GM10847 (cell line): ENCODE measurements around the gene OR51B5.

Source experiments
- POLR2A ChIP-seq: IDR thresholded peaks from 2 replicates; pipeline ENCODE4 v1.6.1; 2011; ENCODE audit not compliant: insufficient read length; ENCODE audit errors: extremely low read depth

Gene OR51B5

DNA sequence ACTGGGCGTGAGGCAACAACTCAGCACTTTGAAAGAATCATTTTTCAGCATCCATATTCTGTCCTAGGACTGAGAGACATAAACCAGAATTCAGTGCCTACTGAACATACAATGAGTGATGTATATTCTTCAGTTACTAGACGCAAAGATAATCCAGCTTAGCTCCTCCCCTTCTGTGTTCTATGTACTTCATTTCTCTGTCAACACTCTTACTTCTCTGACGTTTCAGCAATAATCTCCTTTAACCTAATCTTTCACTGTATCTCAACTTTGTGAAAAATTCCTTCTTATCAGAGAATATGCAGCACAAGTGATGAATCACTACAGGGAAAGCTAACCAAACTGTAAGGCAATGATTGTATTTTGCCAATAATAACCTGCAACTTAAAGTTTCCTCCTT, 2.5 kb upstream of the OR51B5 start:
- no peak for TF ChIP-seq POLR2A

DNA sequence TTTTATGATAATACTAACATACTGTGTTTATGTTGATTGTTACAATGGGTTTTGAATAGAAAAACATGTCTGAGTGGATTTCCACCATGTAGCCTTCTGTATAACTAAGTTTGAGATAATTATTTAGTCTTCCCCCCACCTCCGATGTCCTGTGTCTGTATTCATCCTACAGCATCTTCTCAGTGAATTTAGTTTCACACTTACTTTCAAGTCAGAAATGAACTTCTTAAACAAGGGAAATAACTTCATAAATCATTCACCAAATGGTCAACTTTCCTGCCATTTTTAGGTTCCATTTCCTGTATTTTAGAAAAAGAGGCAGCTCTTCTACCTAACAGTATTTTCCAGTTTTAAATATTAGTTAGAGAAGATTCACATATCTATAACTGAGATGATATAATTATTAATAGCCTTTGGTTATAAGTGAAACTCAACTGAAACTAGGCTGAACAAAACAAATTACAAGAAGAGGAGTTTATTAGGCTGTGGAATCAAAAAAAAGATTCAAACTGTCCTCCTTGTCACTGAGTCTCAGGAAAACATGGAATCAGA, 3.5 kb downstream of the OR51B5 start:
- TF ChIP-seq POLR2A: no peak

DNA sequence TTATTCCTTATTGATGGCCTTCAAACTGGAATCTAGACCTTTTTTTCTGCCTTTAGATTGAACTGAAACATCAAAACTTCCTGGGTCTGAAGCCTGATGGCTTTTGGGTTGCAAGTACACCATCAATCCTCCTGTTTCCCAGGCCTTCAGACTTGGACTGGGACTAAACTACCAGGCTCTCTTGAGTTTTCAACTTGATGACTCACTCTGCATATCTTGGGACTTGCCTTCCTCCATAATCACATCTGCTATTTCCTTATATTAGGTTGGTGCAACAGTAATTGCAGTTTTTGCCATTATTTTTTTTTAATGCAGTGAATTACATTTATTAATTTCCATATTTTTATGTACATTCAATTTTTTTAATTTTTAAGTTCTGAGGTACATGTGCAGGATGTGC, 7.0 kb downstream of the OR51B5 start:
- TF ChIP-seq POLR2A: no peak

DNA sequence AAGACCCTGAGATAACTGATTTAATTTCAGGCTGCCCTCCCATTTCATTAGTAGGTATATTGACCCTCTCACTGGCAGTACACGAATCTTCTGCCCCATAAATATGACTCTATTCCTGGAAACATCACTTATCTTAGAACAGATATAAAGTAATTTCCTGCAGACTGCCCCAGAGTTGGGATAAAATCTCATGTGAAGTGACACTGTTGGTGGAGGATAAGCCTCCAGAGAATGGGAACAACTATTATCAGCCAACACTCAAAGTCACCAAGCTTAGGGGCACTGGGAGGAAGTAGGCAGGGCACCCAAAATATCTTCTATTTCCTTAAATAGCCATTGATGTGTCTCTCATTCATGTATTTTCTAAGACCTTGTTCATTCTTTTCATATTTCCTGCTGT, 8.2 kb downstream of the OR51B5 start:
- no peak for TF ChIP-seq POLR2A

DNA sequence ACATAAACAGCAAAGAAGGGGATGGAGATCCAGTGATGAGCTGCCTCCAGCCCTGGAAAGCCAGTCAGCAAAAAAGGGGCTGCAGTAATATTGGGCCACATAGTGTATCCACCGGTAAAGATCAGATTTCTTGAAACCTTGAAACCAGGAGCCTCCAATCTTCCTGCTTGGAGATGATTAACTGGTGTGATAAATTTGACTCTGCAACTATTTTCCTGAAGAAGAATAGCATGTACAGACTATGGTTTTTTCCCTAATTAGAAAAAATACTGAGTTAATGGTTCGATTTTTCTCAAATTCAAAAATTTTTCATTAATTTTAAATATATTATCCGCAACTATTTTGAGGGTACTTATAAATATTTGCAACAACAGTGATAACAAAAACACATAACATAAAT, 19.1 kb downstream of the OR51B5 start, which contains the start of gene OR51B2:
Gene OR51B2 (minus strand): TSS at position 101 of the 400 bp plus-strand sequence. CDS start 0 bp downstream, at position 101.
- no peak for TF ChIP-seq POLR2A

DNA sequence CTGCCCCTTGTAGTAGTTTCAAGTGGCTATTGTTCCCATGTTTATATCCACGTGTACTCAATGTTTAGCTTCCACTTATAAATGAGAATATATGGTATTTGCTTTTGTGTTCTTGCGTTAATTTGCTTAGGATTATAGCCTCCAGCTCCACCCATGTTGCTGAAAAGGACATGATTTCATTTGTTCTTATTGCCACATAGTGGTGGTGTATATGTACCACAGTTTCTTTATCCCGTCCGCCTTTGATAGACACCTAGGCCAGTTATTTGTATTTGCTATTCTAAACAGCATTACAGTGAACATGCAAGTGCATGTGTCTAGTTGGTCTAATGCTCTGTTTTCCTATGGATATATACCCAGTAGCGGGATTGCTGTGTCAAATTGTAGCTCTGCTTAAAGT, 26.0 kb downstream of the OR51B5 start:
- TF ChIP-seq POLR2A: no peak

DNA sequence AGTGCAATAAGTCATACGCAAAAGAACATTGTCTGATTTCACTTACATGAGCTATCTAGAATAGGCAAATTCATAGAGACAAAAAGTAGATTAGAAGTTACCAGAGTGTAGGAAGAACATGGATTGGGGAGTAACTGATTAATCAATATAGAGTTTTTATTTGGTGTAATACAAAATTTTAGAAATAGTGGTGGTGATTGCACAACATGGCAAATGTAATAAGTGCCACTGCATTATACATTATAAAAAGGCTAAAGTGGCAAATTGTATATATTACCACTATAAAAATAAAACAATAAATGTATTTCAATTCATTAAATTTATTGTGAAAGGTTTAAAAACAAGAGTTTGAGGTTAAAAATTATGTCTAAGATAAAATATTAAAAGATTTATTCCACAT, 32.9 kb downstream of the OR51B5 start:
- no peak for TF ChIP-seq POLR2A

DNA sequence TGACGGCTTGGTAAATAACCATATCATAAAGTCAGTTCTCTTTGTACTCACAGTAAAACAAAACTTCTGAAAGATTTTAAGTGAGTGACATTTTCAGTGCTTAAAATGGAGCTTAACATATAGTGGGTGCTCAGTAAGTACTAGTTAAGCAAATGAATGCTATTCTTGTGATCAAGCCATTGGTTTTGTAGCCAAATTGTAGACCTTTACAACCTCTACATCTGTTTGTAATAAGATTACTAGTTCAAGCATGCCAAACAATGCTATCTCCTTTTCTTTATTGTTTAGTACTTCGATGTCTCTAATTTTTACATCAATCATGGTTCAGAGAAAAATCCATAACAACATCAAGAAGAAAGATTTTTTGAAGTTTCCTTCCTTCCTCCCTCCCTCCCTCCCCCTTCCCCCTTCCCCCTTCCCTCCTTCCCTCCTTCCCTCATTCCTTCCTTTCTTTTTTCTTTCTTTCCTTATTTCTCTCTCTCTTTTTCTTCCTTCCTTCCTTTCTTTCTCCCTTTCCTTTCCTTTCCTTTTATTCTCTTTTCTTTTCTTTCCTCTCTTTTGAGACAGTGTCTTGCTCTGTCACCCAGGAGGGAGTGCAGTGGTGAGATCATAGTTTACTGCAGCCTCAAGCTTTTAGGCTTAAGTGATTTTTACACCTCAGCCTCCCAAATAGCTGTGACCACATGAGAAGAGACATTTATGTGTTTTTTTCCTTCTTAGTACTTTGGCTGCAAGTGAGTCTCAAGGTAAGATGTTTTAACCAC, 35.9 kb downstream of the OR51B5 start:
- no peak for TF ChIP-seq POLR2A

DNA sequence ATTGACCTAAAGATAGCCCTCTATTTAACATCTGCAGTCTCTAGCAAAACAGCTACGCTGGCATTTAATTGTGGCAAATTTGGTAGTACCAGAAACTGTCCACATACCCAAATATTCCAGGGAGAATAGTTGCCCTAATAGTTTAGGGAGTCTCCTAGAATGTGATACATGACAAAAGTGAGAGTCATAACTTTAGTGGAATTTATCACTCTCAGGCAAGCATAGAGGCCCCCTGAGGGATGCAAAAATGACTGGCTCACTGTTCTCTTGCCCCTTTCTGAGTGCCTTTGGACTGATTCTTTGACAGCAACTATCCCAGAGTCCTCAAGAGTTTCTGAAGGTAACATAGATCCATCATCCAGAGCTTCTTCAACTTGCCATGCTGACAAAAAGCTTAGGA, 39.3 kb downstream of the OR51B5 start:
- TF ChIP-seq POLR2A: no peak

DNA sequence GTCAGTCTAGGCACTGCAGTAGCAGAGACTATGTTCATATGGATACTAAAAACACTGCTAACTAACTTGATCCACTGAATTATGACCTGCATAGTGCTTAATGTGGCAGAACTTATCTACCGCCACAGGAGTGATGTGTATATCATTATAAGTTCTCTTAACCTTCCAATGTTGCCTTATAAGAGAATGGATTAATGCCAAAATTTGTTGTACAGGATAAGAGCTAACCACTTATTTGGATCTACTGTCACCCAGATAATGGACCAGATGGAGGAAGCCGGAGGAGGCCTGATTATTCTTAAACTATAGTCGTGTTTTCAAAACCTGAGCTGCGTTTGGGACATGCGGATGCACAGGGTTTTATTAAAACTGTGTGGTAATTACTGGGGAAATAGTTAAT, 39.7 kb downstream of the OR51B5 start:
- no peak for TF ChIP-seq POLR2A

DNA sequence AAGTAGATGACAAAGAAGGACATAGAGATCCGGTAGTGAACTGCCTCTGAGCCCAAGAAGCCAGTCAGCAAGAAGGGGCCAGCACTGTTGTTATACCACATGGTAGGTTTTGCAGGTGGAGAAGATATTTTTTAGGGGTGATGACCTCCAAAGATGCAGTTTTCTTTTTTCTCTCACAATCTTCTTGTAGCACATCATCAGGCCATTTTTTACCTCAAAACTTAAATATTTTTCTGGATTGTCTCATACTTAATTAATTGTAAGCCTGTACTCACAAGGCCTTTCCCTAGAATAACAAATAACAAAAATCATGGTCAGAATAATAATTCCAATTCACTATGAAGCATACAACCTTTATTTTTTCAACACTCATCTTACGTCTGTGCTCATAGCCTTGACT, 41.5 kb downstream of the OR51B5 start, which contains the start of gene OR51B4:
Gene OR51B4 (minus strand): TSS at position 101 of the 400 bp plus-strand sequence. CDS start 0 bp downstream, at position 101.
- TF ChIP-seq POLR2A: no peak

DNA sequence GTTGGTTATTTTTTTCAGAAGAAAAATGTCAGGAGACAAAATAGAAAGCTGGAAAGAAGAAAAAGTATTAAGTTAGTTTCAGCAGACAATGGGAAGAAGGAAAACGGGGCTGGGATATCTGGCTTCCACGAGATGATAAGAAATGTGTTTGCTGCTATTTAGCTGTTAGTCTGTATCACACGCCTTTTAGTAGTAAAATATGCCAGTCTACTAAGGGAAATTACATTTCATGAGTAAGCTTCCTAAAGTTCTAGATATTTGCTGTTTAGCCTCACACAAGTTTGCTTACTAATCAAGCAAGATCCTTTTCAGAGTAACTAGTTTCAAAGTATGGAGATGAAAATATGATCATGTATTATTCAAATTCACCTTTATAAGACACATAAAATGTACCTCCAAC, 43.1 kb downstream of the OR51B5 start:
- TF ChIP-seq POLR2A: no peak

DNA sequence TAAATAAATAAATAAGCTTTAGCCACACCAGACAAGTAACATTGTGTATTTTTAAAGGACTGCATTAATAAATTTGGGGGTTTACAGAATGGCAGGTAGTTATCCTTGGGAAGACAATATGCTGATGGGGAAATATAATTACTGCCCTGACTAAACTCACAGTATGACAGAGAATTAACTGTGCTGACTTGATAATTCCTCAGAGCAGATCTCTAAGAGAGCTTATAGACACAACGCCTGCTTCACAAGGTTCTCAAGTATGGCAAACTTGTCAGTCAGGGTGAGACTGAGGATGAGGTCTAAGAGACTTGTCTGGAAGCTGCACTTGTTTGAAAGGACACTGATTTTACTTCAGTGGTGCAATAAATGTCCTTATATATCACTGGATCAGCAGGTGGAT, 44.9 kb downstream of the OR51B5 start:
- no peak for TF ChIP-seq POLR2A

DNA sequence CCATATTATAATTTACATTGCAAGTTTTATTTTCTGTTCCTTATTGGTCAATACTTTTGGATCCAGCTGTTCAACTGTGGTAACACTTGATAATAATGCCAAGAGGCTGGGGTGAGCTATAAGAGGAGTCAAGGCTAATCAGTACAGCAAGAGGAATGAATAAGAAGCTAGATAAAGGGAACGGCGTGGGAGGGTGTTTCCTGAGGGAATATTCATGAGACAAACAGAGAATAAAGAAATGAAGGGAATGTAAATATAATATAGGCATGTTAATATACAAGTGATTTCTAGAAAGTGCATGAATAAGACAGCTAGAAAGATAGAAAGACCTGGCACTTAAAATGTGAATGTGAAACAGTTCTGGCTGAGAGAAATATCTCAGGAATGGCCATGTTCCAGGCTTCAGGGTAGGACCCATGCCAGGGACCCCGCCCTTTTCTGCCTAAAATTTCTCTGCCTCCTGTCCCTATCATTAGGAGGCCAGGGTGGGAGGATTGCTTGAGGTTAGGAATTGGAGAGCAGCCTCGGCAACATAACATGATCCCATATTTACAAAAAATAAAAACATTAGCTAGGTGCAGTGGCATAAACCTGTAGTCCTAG, 45.5 kb downstream of the OR51B5 start:
- no peak for TF ChIP-seq POLR2A

DNA sequence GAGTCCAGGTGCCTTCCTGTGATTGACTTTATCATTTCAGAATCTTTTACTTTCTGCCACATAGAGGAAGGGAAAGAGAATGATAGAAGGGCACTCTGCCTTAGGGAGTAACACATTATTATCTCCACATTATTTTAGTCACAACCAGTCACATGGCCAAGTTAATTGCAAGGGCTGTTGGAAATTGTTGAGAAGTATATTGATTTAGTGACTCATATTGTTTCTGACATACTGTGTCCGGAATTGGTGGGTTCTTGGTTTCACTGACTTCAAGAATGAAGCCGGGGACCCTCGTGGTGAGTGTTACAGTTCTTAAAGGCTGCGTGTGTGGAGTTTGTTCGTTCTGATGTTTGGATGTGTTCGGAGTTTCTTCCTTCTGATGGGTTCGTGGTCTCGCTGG, 50.3 kb downstream of the OR51B5 start:
- no peak for TF ChIP-seq POLR2A
